ENCODE measurements around the gene INS.

DNA sequence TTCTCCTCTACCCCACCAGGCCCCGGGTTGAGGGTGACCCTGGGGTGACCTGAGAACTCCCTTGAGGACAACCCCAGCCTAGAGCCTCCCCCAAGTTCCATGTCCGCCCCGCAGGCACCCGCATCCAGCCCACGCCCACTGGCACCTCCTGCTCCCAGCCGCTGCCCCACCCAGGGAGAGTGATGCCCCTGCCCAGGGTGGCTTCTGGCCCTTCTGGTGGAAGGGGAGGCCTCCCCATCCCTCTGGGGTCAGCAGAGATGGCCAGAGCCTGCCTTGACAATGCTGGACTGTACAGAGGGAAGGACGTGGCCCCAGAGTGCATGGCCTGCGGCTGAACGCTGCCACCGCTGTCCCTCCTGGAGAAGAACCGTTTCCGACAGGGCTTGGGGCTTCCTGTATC lies 11.7 kb upstream of the INS start:
- TF ChIP-seq, protein P1, sequence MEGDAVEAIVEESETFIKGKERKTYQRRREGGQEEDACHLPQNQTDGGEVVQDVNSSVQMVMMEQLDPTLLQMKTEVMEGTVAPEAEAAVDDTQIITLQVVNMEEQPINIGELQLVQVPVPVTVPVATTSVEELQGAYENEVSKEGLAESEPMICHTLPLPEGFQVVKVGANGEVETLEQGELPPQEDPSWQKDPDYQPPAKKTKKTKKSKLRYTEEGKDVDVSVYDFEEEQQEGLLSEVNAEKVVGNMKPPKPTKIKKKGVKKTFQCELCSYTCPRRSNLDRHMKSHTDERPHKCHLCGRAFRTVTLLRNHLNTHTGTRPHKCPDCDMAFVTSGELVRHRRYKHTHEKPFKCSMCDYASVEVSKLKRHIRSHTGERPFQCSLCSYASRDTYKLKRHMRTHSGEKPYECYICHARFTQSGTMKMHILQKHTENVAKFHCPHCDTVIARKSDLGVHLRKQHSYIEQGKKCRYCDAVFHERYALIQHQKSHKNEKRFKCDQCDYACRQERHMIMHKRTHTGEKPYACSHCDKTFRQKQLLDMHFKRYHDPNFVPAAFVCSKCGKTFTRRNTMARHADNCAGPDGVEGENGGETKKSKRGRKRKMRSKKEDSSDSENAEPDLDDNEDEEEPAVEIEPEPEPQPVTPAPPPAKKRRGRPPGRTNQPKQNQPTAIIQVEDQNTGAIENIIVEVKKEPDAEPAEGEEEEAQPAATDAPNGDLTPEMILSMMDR (IDR thresholded peaks at IDR 0.05; ENCODE audit: low read depth, low read length, missing input control): no peak
- TF ChIP-seq, protein P2, sequence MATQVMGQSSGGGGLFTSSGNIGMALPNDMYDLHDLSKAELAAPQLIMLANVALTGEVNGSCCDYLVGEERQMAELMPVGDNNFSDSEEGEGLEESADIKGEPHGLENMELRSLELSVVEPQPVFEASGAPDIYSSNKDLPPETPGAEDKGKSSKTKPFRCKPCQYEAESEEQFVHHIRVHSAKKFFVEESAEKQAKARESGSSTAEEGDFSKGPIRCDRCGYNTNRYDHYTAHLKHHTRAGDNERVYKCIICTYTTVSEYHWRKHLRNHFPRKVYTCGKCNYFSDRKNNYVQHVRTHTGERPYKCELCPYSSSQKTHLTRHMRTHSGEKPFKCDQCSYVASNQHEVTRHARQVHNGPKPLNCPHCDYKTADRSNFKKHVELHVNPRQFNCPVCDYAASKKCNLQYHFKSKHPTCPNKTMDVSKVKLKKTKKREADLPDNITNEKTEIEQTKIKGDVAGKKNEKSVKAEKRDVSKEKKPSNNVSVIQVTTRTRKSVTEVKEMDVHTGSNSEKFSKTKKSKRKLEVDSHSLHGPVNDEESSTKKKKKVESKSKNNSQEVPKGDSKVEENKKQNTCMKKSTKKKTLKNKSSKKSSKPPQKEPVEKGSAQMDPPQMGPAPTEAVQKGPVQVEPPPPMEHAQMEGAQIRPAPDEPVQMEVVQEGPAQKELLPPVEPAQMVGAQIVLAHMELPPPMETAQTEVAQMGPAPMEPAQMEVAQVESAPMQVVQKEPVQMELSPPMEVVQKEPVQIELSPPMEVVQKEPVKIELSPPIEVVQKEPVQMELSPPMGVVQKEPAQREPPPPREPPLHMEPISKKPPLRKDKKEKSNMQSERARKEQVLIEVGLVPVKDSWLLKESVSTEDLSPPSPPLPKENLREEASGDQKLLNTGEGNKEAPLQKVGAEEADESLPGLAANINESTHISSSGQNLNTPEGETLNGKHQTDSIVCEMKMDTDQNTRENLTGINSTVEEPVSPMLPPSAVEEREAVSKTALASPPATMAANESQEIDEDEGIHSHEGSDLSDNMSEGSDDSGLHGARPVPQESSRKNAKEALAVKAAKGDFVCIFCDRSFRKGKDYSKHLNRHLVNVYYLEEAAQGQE (IDR thresholded peaks at IDR 0.05): no peak
- TF ChIP-seq SP1 (IDR thresholded peaks at IDR 0.05) (no peak), TAF1 (conservative IDR thresholded peaks at IDR 0.05) (no peak), RAD21 (IDR thresholded peaks at IDR 0.05) (no peak), GABPA (IDR thresholded peaks at IDR 0.05 in 1 of 2, conservative IDR thresholded peaks at IDR 0.05 in 1 of 2) (no peak), JUND (IDR thresholded peaks at IDR 0.05) (no peak), FOXA1 (IDR thresholded peaks at IDR 0.05) (no peak), HNF4A (conservative IDR thresholded peaks at IDR 0.05) (no peak), YY1 (IDR thresholded peaks at IDR 0.05) (no peak)
- TF ChIP-seq, protein P3, sequence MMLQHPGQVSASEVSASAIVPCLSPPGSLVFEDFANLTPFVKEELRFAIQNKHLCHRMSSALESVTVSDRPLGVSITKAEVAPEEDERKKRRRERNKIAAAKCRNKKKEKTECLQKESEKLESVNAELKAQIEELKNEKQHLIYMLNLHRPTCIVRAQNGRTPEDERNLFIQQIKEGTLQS (IDR thresholded peaks at IDR 0.05): no peak
- TF ChIP-seq, protein P4, sequence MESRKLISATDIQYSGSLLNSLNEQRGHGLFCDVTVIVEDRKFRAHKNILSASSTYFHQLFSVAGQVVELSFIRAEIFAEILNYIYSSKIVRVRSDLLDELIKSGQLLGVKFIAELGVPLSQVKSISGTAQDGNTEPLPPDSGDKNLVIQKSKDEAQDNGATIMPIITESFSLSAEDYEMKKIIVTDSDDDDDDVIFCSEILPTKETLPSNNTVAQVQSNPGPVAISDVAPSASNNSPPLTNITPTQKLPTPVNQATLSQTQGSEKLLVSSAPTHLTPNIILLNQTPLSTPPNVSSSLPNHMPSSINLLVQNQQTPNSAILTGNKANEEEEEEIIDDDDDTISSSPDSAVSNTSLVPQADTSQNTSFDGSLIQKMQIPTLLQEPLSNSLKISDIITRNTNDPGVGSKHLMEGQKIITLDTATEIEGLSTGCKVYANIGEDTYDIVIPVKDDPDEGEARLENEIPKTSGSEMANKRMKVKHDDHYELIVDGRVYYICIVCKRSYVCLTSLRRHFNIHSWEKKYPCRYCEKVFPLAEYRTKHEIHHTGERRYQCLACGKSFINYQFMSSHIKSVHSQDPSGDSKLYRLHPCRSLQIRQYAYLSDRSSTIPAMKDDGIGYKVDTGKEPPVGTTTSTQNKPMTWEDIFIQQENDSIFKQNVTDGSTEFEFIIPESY (IDR thresholded peaks at IDR 0.05): no peak
- TF ChIP-seq, protein P5, sequence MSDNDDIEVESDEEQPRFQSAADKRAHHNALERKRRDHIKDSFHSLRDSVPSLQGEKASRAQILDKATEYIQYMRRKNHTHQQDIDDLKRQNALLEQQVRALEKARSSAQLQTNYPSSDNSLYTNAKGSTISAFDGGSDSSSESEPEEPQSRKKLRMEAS (IDR thresholded peaks at IDR 0.05): no peak

All from liver (tissue), 3 donors.